ENCODE measurements around the gene MAST3.

MAST3 gene

GRCh38 chr19:18149596-18149975 lies 52.0 kb downstream of the MAST3 start:
- TF ChIP-seq CTCF (conservative IDR thresholded peaks at IDR 0.05; ENCODE audit: low read length) (no peak), EZH2phosphoT487 (IDR thresholded peaks at IDR 0.05; ENCODE audit: borderline replicate concordance) (no peak)
- Histone ChIP-seq H3K9ac (ENCODE audit: low read depth, low read length, poor library complexity, severe bottlenecking) (no peak overlapping the region), H3K36me3 (ENCODE audit: insufficient read depth, low read length) (no peaks in the 10 kb centered on the region), H3F3A (ENCODE audit: low read depth) (peaks cover 6% of the 10 kb centered on the region; the same call in 1 of the 2 replicates), H4K20me1 (ENCODE audit: insufficient read depth, low read length, poor library complexity, severe bottlenecking) (peaks cover 12% of the 10 kb centered on the region), H3K4me2 (ENCODE audit: low read depth, low read length, poor library complexity, severe bottlenecking) (no peak overlapping the region), H3K9me3 (ENCODE audit: insufficient read depth, low read depth, low read length) (no peaks in the 10 kb centered on the region), H3K27me3 (ENCODE audit: insufficient read depth, low read length, poor library complexity, severe bottlenecking) (no peaks in the 10 kb centered on the region), H3K4me3 (ENCODE audit: low read length, poor library complexity, severe bottlenecking) (no peak overlapping the region), H3K4me1 (ENCODE audit: insufficient read depth, low read length, poor library complexity, severe bottlenecking) (peaks cover 17% of the 10 kb centered on the region), H3K9me2 (replicated peaks; ENCODE audit: low read depth, low read length) (no peaks in the 10 kb centered on the region), H3K79me2 (ENCODE audit: insufficient read depth, low read length) (peaks cover 14% of the 10 kb centered on the region; the same call in 1 of the 2 replicates), H2AFZ (ENCODE audit: low read length) (no peak overlapping the region)

- no peak overlapping the region for H3K4me3 ChIP-seq (ENCODE audit: low read length, poor library complexity, severe bottlenecking)
- no peaks in the 10 kb centered on the region for H3K36me3 ChIP-seq (ENCODE audit: insufficient read depth, low read length)
- H3K4me1 ChIP-seq (ENCODE audit: insufficient read depth, low read length, poor library complexity, severe bottlenecking) = peaks cover 17% of the 10 kb centered on the region
- no peaks in the 10 kb centered on the region for H3K9me3 ChIP-seq (ENCODE audit: insufficient read depth, low read depth, low read length)
- H3F3A ChIP-seq (ENCODE audit: low read depth) = peaks cover 6% of the 10 kb centered on the region; the same call in 1 of the 2 replicates
- peaks cover 12% of the 10 kb centered on the region for H4K20me1 ChIP-seq (ENCODE audit: insufficient read depth, low read length, poor library complexity, severe bottlenecking)
- TF ChIP-seq EZH2phosphoT487 (IDR thresholded peaks at IDR 0.05; ENCODE audit: borderline replicate concordance) (no peak), CTCF (conservative IDR thresholded peaks at IDR 0.05; ENCODE audit: low read length) (no peak)
- peak overlapping the region; percentile 98 for H3K9ac ChIP-seq (ENCODE audit: low read depth, low read length, poor library complexity, severe bottlenecking)
- no peak overlapping the region for H2AFZ ChIP-seq (ENCODE audit: low read length)
- no peaks in the 10 kb centered on the region for H3K9me2 ChIP-seq (replicated peaks; ENCODE audit: low read depth, low read length)
- H3K79me2 ChIP-seq (ENCODE audit: insufficient read depth, low read length) = peaks cover 26% of the 10 kb centered on the region; the same call in 1 of the 2 replicates
- H3K4me2 ChIP-seq (ENCODE audit: low read depth, low read length, poor library complexity, severe bottlenecking) = peak overlapping the region; percentile 70
- no peaks in the 10 kb centered on the region for H3K27me3 ChIP-seq (ENCODE audit: insufficient read depth, low read length, poor library complexity, severe bottlenecking)
Observed at GRCh38 chr19:18150776-18151624, 53.4 kb downstream of the MAST3 start.

- H3K79me2 ChIP-seq (ENCODE audit: insufficient read depth, low read length) = peaks cover 28% of the 10 kb centered on the region; the same call in 1 of the 2 replicates
- peak overlapping the region; percentile 70 for H3K4me2 ChIP-seq (ENCODE audit: low read depth, low read length, poor library complexity, severe bottlenecking)
- H3K4me1 ChIP-seq (ENCODE audit: insufficient read depth, low read length, poor library complexity, severe bottlenecking) = peaks cover 26% of the 10 kb centered on the region
- H2AFZ ChIP-seq (ENCODE audit: low read length) = peak overlapping the region; percentile 85
- H3K9me3 ChIP-seq (ENCODE audit: insufficient read depth, low read depth, low read length) = no peaks in the 10 kb centered on the region
- H3K9ac ChIP-seq (ENCODE audit: low read depth, low read length, poor library complexity, severe bottlenecking) = peak overlapping the region; percentile 98
- no peaks in the 10 kb centered on the region for H3K36me3 ChIP-seq (ENCODE audit: insufficient read depth, low read length)
- peak overlapping the region; percentile 96 for H3K4me3 ChIP-seq (ENCODE audit: low read length, poor library complexity, severe bottlenecking)
- peaks cover 12% of the 10 kb centered on the region for H4K20me1 ChIP-seq (ENCODE audit: insufficient read depth, low read length, poor library complexity, severe bottlenecking)
- H3F3A ChIP-seq (ENCODE audit: low read depth) = peaks cover 6% of the 10 kb centered on the region; the same call in 1 of the 2 replicates
- TF ChIP-seq EZH2phosphoT487 (IDR thresholded peaks at IDR 0.05; ENCODE audit: borderline replicate concordance) = no peak
- peak; percentile 74 for TF ChIP-seq CTCF (conservative IDR thresholded peaks at IDR 0.05; ENCODE audit: low read length)
- no peaks in the 10 kb centered on the region for H3K9me2 ChIP-seq (replicated peaks; ENCODE audit: low read depth, low read length)
- no peaks in the 10 kb centered on the region for H3K27me3 ChIP-seq (ENCODE audit: insufficient read depth, low read length, poor library complexity, severe bottlenecking)
Observed at GRCh38 chr19:18152442-18152816, 54.9 kb downstream of the MAST3 start.
